Uterus (tissue), 2 donors: ENCODE results near the gene SLC26A1.

Experiments
- CTCF ChIP-seq, 4 experiments: fragments of 200-600 bp in 2 of 4; fragments of 450-650 bp in 2 of 4; sonication (generic) in 2 of 4; IDR thresholded peaks; one replicate each; pipeline ENCODE4 v1.5.1; 2016 to 2019; ENCODE audit warnings: antibody characterized with exemption in 4 of 4, mild to moderate bottlenecking in 2 of 4, moderate library complexity in 1 of 4
- POLR2A ChIP-seq, 2 donors: fragments of 450-650 bp; IDR thresholded peaks; one replicate each; pipeline ENCODE4 v1.6.1; 2016; ENCODE audit warnings: antibody characterized with exemption in 2 of 2, mild to moderate bottlenecking in 1 of 2, moderate library complexity in 1 of 2

DNA sequence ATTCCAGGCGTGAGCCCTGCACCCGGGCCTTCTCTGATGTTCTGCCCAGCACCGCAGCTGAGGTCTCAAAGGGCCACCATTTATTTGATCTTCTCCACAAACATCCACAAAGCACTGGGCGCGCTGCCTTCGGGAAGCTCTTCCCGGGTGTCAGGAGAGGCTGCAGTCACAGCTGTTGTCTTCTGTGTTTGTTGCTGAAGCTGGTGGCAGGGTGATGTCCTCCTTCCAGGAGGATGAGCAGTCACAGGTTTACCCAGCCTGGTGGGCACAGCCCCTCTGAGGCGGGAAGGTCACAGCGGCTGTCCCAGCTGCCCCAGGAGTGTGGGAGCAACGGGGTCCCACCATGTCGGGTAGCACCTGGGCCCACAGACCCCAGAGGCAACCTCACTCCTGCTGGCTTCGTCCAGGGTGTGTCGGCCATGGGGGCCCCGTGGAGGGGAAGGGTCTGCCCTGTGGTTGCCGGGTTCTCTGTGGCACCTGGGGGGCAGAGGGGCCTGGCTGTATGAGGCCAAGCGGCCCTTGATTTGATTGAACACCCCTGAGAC is 45.8 kb upstream of the SLC26A1 start:
- TF ChIP-seq CTCF (IDR thresholded peaks at IDR 0.05) (no peak), POLR2A (IDR thresholded peaks at IDR 0.05) (no peak)
